ENCODE data around the gene NLRC3.

Gene NLRC3

DNA sequence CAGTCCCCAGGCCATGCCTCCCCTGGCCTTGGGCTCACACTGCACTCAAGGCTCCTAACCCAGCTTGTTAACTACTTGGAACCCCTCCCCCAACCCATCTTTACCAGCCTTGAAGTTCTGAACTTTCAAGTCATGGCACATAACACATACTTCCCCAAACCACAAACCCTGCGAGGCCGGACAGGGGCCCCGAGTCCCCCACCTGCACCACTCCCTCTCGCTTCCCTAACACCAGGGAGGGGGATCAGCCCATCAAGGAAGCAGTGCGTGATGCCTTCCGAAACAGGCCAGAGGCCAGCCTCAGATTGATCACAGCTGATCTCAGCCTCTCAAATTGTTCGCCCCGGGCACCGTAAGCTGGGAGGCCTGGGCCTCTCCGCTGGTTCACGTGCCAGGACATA is 3.0 kb upstream of the NLRC3 start:
- H3K27me3 ChIP-seq (ENCODE audit: low read depth), result no peaks in the 10 kb centered on the region
- no peaks in the 10 kb centered on the region; the same call in 1 of the 2 replicates for H3K36me3 ChIP-seq (replicated peaks)
- in situ Hi-C loops (cut with MboI; ENCODE audit: low sequenced_read_pairs), result no loop called here
- no peaks in the 10 kb centered on the region for H3K4me1 ChIP-seq
- no peak overlapping the region for H3K4me3 ChIP-seq
- DNase-seq (ENCODE audit: low spot score in 2 of 2), result no peak
- no peaks in the 10 kb centered on the region for H3K9me3 ChIP-seq

DNA sequence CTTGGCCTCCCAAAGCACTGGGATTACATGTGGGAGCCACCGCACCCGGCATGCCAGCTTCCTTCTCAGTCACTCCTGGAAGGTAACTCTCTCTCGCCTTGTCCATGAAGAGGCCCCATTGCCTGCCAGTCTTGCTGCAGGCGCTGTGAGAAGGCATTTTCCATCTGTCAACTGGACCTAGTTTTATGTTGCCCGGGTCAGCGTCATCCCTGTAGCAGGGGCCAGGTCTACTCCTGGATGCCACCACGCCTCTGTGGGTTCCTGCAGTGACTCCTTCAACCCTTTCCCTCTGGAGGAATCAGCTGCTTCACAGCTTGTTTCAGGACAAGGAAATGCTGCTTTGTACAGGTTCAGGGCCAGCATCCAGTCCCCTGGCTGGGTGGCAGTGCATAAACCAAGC is 2.6 kb upstream of the NLRC3 start:
- no peaks in the 10 kb centered on the region for H3K4me1 ChIP-seq
- DNase-seq (ENCODE audit: low spot score in 2 of 2), result no peak
- no peaks in the 10 kb centered on the region for H3K9me3 ChIP-seq
- no peaks in the 10 kb centered on the region for H3K27me3 ChIP-seq (ENCODE audit: low read depth)
- no peaks in the 10 kb centered on the region; the same call in 1 of the 2 replicates for H3K36me3 ChIP-seq (replicated peaks)
- in situ Hi-C loops (cut with MboI; ENCODE audit: low sequenced_read_pairs), result no loop called here
- H3K4me3 ChIP-seq, result no peak overlapping the region

GRCh38 chr16:3578610-3579551 is 1.7 kb upstream of the NLRC3 start:
- in situ Hi-C loops (cut with MboI; ENCODE audit: low sequenced_read_pairs), result no loop called here
- no peaks in the 10 kb centered on the region for H3K27me3 ChIP-seq (ENCODE audit: low read depth)
- no peaks in the 10 kb centered on the region; the same call in 1 of the 2 replicates for H3K36me3 ChIP-seq (replicated peaks)
- DNase-seq (ENCODE audit: low spot score in 2 of 2), result no peak
- no peaks in the 10 kb centered on the region for H3K9me3 ChIP-seq
- H3K4me1 ChIP-seq, result no peaks in the 10 kb centered on the region
- no peak overlapping the region for H3K4me3 ChIP-seq

DNA sequence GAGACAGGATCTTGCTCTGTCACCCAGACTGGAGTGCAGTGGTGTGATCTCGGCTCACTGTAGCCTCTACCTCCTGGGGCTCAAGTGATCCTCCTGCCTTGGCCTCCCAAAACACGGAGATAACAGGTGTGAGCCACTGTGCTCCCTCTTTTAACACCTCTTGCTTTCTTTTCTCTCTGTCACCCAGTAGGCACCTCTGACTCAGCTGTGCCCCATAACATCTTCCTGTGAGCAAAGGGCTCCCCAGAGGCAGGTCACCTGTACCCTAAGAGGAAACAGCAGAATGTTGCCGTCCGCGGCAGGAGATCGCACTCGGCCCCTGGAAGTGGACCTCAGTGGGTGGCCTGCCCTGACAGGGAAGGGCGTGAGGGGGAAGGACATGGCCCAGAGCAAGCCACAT is 918 bp upstream of the NLRC3 start:
- no peaks in the 10 kb centered on the region for H3K4me1 ChIP-seq
- no peak for DNase-seq (ENCODE audit: low spot score in 2 of 2)
- no peaks in the 10 kb centered on the region for H3K27me3 ChIP-seq (ENCODE audit: low read depth)
- no peak overlapping the region for H3K4me3 ChIP-seq
- in situ Hi-C loops (cut with MboI; ENCODE audit: low sequenced_read_pairs), result no loop called here
- H3K36me3 ChIP-seq (replicated peaks), result no peaks in the 10 kb centered on the region; the same call in 1 of the 2 replicates
- H3K9me3 ChIP-seq, result no peaks in the 10 kb centered on the region

DNA sequence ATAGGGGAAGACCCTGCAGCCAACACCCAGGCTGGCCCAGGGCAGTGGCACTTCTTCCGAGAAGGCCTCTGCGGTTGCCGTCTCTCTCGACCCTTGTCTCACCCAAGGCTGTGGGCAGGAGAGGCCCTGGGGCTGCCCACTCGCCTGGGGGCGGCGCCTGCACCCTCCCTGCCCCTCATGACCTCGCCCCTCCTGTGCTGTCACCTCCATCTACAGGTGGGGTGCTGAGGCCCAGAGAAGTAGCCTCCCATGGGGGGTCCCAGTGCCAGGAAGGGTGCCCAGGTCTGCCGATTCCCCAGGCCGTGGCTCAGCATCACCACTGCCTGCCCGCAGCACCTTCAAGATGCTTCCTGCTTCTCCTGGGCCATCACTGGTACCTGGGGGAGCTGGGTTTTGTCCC is 992 bp downstream of the NLRC3 start:
- Histone ChIP-seq H3K4me1 (no peaks in the 10 kb centered on the region), H3K36me3 (replicated peaks) (no peaks in the 10 kb centered on the region), H3K9me3 (no peaks in the 10 kb centered on the region), H3K4me3 (no peak overlapping the region), H3K27me3 (ENCODE audit: low read depth) (no peaks in the 10 kb centered on the region)
- in situ Hi-C loops (cut with MboI; ENCODE audit: low sequenced_read_pairs), result no loop called here
- DNase-seq (ENCODE audit: low spot score in 2 of 2), result no peak

- Histone ChIP-seq H3K27me3 (ENCODE audit: low read depth) (no peaks in the 10 kb centered on the region), H3K4me3 (no peak overlapping the region), H3K9me3 (peaks cover 3% of the 10 kb centered on the region; the same call in 1 of the 2 replicates), H3K36me3 (replicated peaks) (no peaks in the 10 kb centered on the region), H3K4me1 (no peaks in the 10 kb centered on the region)
- DNase-seq (ENCODE audit: low spot score in 2 of 2), result no peak
- in situ Hi-C loops (cut with MboI; ENCODE audit: low sequenced_read_pairs), result no loop called here
Measured at GRCh38 chr16:3575491-3575890, 1.7 kb downstream of the NLRC3 start.

GRCh38 chr16:3574195-3574594 is 3.0 kb downstream of the NLRC3 start:
- no peaks in the 10 kb centered on the region for H3K4me1 ChIP-seq
- DNase-seq (ENCODE audit: low spot score in 2 of 2), result no peak
- H3K4me3 ChIP-seq, result no peak overlapping the region
- H3K36me3 ChIP-seq (replicated peaks), result no peaks in the 10 kb centered on the region
- no peaks in the 10 kb centered on the region for H3K27me3 ChIP-seq (ENCODE audit: low read depth)
- in situ Hi-C loops (cut with MboI; ENCODE audit: low sequenced_read_pairs), result no loop called here
- peaks cover 6% of the 10 kb centered on the region for H3K9me3 ChIP-seq

DNA sequence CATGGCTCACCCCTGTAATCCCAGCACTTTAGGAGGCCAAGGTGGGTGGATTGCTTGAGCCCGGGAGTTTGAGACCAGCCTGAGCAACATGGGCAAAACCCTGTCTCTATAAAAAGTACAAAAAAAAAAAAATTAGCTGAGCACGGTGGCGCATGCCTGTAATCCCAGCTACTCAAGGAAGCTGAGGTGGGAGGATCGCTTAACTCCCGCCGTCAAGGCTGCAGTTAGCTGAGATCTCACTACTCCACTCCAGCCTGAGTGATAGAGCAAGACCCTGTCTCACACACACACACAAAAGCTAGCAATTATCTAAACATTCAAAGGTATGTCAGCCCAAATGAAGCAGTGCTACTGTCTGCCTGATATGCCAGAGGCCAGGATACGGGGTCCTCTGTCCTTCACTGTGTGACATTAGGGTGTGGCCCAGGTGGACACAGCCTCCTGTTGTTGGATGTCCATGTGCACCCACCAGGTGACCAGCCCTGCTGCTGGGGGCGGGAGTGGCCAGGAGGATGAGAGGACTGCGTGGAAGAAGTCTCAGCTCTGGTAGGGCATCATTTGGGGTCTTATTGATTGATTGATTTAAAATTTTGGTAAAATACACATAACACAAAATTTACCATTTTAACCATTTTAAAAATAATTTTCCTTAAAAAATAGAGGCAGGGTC is 3.9 kb downstream of the NLRC3 start:
- no peak overlapping the region for H3K4me3 ChIP-seq
- H3K36me3 ChIP-seq (replicated peaks), result no peaks in the 10 kb centered on the region
- DNase-seq (ENCODE audit: low spot score in 2 of 2), result no peak
- H3K9me3 ChIP-seq, result peaks cover 6% of the 10 kb centered on the region
- H3K27me3 ChIP-seq (ENCODE audit: low read depth), result no peaks in the 10 kb centered on the region
- H3K4me1 ChIP-seq, result no peaks in the 10 kb centered on the region
- in situ Hi-C loops (cut with MboI; ENCODE audit: low sequenced_read_pairs), result no loop called here

DNA sequence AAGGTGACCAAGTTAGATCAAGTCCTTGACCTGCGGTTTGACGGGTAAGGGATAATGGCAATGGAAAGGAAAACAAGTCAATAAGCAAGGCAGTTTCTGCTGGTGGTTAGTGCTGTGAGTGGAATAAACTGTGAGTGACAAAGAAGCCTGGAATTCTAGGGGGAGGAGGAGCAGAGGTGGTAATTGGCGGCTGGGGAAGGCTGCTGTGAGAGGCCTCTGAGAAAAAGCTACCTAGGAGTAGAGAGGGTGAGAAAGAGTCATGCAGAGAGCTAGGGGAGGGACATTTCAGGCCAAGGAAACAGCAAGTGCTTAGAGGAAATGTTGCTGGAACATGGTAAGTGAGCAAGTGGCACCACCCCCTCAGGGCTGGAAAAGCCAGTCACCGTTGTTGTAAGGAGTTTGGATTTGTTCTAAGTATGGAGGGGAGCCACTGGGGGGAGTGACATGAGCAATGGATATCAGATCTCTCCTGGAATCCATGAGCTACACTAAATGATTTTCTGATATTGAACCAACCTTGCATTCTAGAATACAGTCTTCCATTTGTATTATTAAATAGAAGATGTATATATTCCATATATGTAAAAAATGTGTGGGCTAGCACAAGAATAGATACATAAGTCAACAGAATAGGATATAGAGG is 6.7 kb downstream of the NLRC3 start:
- in situ Hi-C loops (cut with MboI; ENCODE audit: low sequenced_read_pairs), result no loop called here
- no peak for DNase-seq (ENCODE audit: low spot score in 2 of 2)

DNA sequence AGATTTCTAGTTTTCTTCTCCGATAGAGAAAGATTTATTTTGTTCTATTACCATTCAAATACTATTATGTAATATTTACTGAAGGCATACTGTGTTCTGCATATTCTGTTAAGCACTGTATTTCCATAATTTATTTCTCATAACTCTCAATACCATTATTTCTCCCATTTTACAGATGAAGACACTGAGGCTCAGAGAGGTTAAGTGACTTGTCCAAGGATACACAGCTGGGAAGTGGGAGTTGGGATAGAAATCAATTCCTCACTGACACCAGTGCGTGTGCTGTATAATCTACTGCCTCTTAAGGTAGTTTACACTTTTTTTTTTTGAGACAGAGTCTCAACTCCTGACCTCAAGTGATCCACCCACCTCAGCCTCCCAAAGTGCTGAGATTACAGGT is 7.4 kb downstream of the NLRC3 start:
- Histone ChIP-seq H3K4me3 (no peak overlapping the region), H3K36me3 (replicated peaks) (no peaks in the 10 kb centered on the region), H3K4me1 (no peaks in the 10 kb centered on the region), H3K9me3 (peaks cover 6% of the 10 kb centered on the region), H3K27me3 (ENCODE audit: low read depth) (no peaks in the 10 kb centered on the region)
- DNase-seq (ENCODE audit: low spot score in 2 of 2), result no peak
- in situ Hi-C loops (cut with MboI; ENCODE audit: low sequenced_read_pairs), result no loop called here

More for the DNA sequence above, 6.7 kb downstream of the NLRC3 start:
- Histone ChIP-seq H3K9me3 (peaks cover 6% of the 10 kb centered on the region), H3K36me3 (replicated peaks) (no peaks in the 10 kb centered on the region), H3K27me3 (ENCODE audit: low read depth) (no peaks in the 10 kb centered on the region), H3K4me1 (no peaks in the 10 kb centered on the region), H3K4me3 (no peak overlapping the region)

GRCh38 chr16:3566990-3567389 is 10.2 kb downstream of the NLRC3 start:
- Histone ChIP-seq H3K4me1 (no peaks in the 10 kb centered on the region), H3K27me3 (ENCODE audit: low read depth) (no peaks in the 10 kb centered on the region), H3K4me3 (no peak overlapping the region), H3K36me3 (replicated peaks) (no peaks in the 10 kb centered on the region), H3K9me3 (peaks cover 6% of the 10 kb centered on the region)
- DNase-seq (ENCODE audit: low spot score in 2 of 2), result no peak
- in situ Hi-C loops (cut with MboI; ENCODE audit: low sequenced_read_pairs), result no loop called here

- Histone ChIP-seq H3K27me3 (ENCODE audit: low read depth) (no peaks in the 10 kb centered on the region), H3K36me3 (replicated peaks) (no peaks in the 10 kb centered on the region), H3K4me1 (no peaks in the 10 kb centered on the region), H3K9me3 (peaks cover under 1% of the 10 kb centered on the region), H3K4me3 (no peak overlapping the region)
- no peak for DNase-seq (ENCODE audit: low spot score in 2 of 2)
- in situ Hi-C loops (cut with MboI; ENCODE audit: low sequenced_read_pairs), result no loop called here
Measured at GRCh38 chr16:3564889-3565141, 12.4 kb downstream of the NLRC3 start.

DNA sequence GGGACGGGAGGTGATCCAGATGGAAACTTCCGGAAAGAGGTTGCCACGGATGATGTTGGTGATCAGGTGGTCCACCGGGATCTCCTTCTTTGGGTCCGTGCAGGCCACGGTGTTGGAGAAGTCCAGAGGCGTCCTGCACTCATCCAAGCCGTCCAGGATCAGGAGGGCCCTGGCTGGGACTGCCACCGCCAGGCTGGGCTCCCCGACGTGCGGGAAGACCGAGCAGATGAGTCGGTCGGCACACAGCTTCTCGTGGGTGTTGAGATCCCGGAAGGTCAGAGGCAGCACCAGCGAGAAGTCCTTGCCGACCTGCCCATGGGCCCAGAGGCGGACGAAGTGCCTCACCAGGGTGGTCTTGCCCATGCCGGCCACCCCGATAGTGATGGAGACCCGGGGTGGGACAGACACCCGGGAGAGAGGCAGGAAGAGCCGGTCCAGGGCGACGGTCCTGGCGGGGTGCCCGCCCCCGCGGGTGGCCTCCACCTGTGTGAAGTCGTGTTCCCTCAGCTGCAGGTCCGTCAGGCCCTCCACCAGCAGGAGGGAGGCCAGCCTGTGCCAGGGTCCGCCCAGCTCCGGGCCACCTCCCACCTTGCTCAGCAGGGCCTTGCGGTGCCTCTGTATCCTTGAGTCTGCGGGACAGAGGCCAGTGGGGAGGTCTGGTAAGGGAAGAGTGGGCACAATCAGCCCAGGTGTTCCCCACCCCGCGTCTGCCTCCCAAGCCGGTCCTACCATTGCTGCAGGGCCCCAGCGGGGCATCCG is 12.9 kb downstream of the NLRC3 start:
- no peaks in the 10 kb centered on the region for H3K9me3 ChIP-seq
- in situ Hi-C loops (cut with MboI; ENCODE audit: low sequenced_read_pairs), result no loop called here
- H3K36me3 ChIP-seq (replicated peaks), result no peaks in the 10 kb centered on the region
- no peaks in the 10 kb centered on the region for H3K4me1 ChIP-seq
- H3K27me3 ChIP-seq (ENCODE audit: low read depth), result no peaks in the 10 kb centered on the region
- DNase-seq (ENCODE audit: low spot score in 2 of 2), result no peak
- H3K4me3 ChIP-seq, result no peak overlapping the region
